Inflammatory macrophage (primary cell): ENCODE data around the gene PIANP.
"Not testable (repeated sequence)": the region's sequence is repeated elsewhere in the genome, so short reads cannot be mapped to it uniquely, and the experiment has no call there.

Experiments used
- DNase-seq, 2 donors: peaks; one replicate each; pipeline ENCODE4 v3.0.0-alpha.2; 2020 to 2022
- total RNA-seq, 18 experiments: gene quantifications; one replicate each; lab custom pipeline; 2026; ENCODE audit warnings: mixed read lengths in 6 of 18, inconsistent platforms in 2 of 18; lab: John Stamatoyannopoulos, UW

Gene PIANP, protein sequence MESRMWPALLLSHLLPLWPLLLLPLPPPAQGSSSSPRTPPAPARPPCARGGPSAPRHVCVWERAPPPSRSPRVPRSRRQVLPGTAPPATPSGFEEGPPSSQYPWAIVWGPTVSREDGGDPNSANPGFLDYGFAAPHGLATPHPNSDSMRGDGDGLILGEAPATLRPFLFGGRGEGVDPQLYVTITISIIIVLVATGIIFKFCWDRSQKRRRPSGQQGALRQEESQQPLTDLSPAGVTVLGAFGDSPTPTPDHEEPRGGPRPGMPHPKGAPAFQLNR
- total RNA-seq, result 0 to 0.19 (median 0) reads per million in 18 experiments

- no peak for DNase-seq
These were observed at the start of gene PIANP for GRCh38 chr12:6700646-6701051. Gene PIANP, minus strand, starts transcription at chr12:6700815. Its CDS starts 2,754 bp downstream, at chr12:6698061.

DNA sequence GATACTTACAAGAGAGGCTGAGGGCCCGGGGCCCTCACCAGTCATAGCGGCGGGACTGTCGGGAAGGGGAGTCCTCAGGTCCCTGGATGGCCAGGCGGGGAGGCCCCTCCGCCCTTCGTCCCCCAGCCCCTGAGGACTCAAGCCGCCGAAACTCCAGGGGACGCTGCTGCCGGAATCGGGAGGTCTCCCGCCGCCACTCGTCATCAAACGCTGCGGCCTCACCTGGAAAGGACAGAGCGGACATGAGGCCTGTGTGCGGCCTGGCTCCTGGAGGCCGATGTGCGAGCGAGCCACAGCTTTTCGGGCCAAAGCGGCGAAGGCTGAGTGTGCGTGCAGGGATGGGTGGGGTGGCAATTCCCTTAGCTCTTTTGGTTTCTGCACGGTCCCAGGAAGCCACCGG, 48.1 kb upstream of the PIANP start:
- no peak for DNase-seq

- DNase-seq, result peak; percentile 65 to 72
These were observed 46.6 kb upstream of the PIANP start for GRCh38 chr12:6747216-6747615.

GRCh38 chr12:6745741-6746525, 45.3 kb upstream of the PIANP start:
- peak; percentile 89 to 90 for DNase-seq

- peak in 1 of 2 donors; percentile 28 for DNase-seq
These were observed 42.7 kb upstream of the PIANP start for GRCh38 chr12:6743300-6743699.

DNA sequence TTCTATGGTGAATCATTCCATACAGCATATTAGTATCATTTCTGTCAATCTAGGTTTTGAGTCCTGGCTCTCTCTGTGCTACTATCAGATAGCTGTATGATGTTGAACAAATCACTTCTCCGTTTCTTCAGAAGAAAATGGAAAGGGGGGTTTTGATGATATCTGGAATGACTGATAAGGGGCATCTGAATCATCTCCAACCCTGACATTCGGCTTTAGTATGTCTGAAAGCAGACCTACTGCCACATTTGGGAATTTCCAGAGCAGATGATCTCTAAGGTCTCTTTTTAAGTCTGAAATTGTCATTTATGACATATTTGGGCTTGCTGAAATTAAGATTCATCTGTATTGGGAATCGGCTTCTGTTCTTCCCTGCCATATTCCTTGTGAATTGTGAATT, 42.2 kb upstream of the PIANP start:
- DNase-seq, result no peak

- DNase-seq, result not testable (repeated sequence)
These were observed 41.5 kb upstream of the PIANP start for GRCh38 chr12:6742080-6742479.

DNA sequence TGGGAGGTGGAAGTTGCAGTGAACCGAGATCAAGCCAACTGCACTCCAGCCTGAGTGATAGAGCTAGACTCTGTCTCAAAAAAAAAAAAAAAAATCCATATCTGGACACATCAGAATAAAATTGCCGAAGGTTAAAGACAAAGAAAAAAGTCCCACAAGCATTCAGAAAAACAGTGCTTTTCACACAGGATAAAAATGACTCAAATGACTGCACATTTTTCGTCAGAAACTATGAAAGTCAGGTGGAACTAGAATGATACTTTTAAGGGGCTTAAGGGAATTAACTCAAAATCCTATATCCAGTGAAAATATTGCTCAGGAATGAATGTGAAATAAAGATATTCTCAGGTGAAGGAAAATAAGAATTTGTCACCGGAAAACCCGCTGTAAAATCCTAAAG, 36.1 kb upstream of the PIANP start:
- DNase-seq, result no peak

DNA sequence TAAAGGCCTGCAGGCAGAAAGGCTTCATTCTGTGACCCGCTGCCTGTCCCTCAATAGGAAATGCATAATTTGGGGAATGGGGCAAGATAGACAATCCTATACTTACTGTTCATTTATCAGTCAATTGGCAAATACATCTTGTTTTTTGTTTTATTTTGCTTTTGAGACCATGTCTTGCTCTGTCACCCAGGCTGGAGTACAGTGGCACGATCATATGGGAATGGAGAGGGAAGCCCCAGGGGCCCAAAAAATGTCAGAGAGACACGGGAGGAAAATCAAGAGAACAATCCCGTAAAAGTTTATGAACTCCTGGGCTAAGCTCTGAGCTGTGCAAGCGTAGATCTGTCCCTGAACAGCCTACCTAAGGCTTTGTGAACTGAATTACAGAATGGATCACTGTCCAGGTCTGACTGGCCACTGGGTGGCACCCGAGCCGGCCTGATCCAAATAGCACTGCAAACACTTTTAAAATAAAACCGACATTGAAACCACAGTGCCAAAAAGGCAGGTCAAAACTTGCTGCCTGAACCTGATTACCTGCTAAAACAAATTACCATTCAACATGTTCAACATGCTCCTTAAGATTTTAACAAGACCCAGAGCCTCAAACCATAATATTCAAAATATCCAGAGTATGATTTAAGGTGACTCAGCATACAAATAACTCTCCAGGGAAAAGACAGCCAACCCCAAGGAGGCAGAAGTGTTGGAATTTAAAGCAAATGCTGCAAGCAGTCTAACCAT, 35.0 kb upstream of the PIANP start:
- peak; percentile 35 to 70 for DNase-seq

- no peak for DNase-seq
These were observed 34.1 kb upstream of the PIANP start for GRCh38 chr12:6734506-6735387.

DNA sequence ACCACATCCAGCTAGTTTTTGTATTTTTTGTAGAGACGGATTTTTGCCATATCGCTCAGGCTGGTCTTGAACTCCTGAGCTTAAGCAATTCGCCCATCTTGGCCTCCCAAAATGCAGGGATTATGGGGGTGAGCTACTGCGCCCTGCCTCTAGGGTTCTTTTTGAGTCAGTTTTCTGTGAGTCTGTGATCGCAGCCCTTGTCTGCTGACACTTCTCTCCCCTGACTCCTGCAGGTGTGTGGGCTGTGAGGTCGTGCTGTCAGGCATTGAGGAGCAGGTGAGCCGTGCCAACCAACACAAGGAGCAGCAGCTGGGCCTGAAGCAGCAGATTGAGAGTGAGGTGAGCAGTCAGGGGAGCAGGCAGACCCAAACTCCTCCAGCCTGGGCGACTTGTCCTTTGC, 29.6 kb upstream of the PIANP start:
- no peak for DNase-seq

DNA sequence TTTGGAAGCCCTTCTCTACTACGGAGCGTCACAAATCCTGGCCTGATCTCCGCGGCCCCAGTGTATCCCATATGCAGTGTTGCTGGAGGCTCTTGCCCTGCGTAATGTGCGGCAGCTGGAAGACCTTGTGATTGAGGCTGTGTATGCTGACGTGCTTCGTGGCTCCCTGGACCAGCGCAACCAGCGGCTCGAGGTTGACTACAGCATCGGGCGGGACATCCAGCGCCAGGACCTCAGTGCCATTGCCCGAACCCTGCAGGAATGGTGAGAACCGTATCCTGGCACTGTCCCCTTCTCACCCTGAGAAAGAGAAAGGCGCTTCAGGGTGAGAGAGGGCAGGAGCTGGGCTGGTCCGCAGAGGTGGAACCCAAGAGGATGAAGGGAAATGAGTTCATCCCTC, 28.6 kb upstream of the PIANP start:
- no peak for DNase-seq

- no peak for DNase-seq
These were observed 24.7 kb upstream of the PIANP start for GRCh38 chr12:6725350-6725749.

DNA sequence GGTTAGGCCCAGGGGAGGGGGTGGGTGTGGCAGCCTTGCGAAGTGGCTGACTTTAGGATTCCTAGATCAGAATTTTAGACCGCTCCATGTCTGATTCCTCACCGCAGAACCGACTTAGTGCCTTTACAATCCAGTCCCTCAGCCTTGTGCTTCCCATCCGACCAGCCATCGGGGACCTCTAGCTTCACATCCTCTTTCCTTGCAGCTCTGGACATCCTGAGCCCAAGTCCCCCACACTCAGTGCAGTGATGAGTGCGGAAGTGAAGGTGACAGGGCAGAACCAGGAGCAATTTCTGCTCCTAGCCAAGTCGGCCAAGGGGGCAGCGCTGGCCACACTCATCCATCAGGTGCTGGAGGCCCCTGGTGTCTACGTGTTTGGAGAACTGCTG, 23.8 kb upstream of the PIANP start:
- peak; percentile 60 to 66 for DNase-seq

DNA sequence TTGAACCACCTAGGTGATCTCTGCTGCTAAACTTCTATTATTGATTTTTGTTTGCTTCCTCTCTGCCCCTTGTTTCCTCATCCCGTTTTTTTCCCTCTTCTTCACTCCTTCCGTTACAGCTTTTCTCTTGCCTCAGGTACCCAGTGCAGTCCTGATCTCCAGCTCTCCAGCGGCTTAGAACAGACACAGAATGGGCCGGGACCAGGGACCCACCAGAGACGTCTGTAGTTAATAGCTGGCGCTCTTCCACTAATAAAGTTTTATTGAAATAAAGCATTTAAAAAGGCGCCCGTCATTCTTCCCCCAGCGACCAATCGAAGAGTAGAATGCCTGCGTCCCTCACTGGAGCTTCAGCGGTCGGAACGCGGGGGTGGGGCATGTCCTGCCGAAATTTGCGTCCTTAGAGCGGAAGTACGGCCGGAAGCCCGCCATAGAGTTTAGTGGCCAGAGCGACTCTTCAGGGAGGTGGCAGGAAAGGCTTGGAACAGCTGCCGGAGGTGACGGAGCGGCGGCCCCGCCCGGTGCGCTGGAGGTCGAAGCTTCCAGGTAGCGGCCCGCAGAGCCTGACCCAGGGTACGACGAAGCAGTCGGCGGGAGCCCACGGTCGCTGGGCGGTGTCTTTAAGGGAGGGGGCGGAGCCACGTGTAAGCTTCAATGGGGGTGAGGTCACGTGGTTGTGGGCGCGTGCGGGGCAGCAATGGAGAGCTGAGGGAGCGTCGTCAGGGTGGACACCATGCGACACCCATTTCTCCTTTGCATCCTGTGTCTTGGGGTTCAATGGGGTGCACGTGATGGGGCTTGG, 23.2 kb upstream of the PIANP start, which contains the start of gene COPS7A:
Gene COPS7A (plus strand): TSS at position 440 of the 802 bp plus-strand sequence. CDS start 611 bp downstream, outside the sequence.
- peak; percentile 99 to 100 for DNase-seq

- DNase-seq, result peak in 1 of 2 donors; percentile 16
These were observed 22.2 kb upstream of the PIANP start for GRCh38 chr12:6722863-6723262.

DNA sequence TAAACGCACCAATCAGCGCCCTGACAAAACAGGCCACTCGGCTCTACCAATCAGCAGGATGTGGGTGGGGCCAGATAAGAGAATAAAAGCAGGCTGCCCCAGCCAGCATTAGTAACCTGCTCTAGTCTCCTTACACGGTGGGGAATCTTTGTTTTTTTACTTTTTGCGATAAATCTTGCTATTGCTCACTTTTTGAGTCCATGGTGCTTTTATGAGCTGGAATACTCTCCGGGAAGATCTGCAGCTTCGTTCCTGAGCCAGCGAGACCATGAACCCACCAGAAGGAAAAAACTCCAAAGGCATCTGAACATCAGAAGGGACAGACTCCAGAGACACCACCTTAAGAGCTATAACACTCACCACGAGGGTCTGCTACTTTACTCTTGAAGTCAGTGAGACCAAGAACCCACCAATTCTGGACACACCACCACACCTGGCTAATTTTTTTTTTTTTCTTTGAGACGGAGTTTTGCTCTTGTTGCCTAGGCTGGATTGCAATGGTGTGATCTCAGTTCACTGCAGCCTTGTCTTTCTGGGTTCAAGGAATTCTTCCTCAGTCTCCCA, 16.3 kb upstream of the PIANP start:
- no peak for DNase-seq

GRCh38 chr12:6716031-6716873, 15.6 kb upstream of the PIANP start:
- DNase-seq, result not testable (repeated sequence)

DNA sequence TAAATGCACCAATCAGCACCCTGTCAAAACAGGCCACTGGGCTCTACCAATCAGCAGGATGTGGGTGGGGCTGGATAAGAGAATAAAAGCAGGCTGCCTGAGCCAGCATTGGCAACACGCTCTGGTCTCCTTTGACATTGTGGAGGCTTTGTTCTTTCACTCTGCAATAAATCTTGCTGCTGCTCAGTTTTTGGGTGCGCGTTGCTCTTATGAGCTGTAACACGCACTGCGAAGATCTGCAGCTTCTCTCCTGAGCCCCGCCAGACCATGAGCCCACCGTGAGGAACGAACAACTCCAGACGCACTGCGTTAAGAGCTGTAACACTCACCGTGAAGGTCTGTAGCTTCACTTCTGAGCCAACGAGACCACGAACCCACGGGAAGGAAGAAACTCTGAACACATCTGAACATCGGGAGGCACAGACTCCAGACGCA, 8.4 kb upstream of the PIANP start:
- no peak for DNase-seq

- not testable (repeated sequence) for DNase-seq
These were observed 7.7 kb upstream of the PIANP start for GRCh38 chr12:6708351-6708750.
